Effector memory CD8-positive, alpha-beta T cell (primary cell): Measurements from ENCODE around the gene RYR1.
"Not testable (repeated sequence)": the region's sequence is repeated elsewhere in the genome, so short reads cannot be mapped to it uniquely, and the experiment has no call there.

Source experiments
- ATAC-seq: fragments of 150-1000 bp; cut with Tn5 transposase; replicated peaks from 2 replicates; pipeline ENCODE4 v1.10.0; 2021; ENCODE audit warnings: mild to moderate bottlenecking, moderate library complexity
- DNase-seq, 3 experiments: peaks; one replicate each; pipeline ENCODE4 v3.0.0; 2021
- H3K27ac Mint-ChIP-seq, 2 donors: one replicate each; pipeline ENCODE4 v1.8.0; 2022; ENCODE audit warnings: mild to moderate bottlenecking in 2 of 2, mixed read lengths in 2 of 2, moderate library complexity in 2 of 2
- H3K27me3 Mint-ChIP-seq, 2 donors: one replicate each; pipeline ENCODE4 v1.8.0; 2022; ENCODE audit warnings: mixed read lengths in 2 of 2
- H3K36me3 Mint-ChIP-seq: one replicate; pipeline ENCODE4 v1.8.0; 2022; ENCODE audit warnings: mild to moderate bottlenecking, moderate library complexity, mixed read lengths; ENCODE audit not compliant: insufficient read depth
- H3K4me1 Mint-ChIP-seq, 2 donors: one replicate each; pipeline ENCODE4 v1.8.0; 2022; ENCODE audit warnings: low read depth in 2 of 2, mixed read lengths in 2 of 2
- H3K4me3 Mint-ChIP-seq, 2 donors: one replicate each; pipeline ENCODE4 v1.8.0; 2022; ENCODE audit warnings: mild to moderate bottlenecking in 2 of 2, mixed read lengths in 2 of 2, moderate library complexity in 2 of 2
- H3K9me3 Mint-ChIP-seq, 2 donors: one replicate each; pipeline ENCODE4 v1.8.0; 2022; ENCODE audit warnings: mixed read lengths in 2 of 2

RYR1 gene

DNA sequence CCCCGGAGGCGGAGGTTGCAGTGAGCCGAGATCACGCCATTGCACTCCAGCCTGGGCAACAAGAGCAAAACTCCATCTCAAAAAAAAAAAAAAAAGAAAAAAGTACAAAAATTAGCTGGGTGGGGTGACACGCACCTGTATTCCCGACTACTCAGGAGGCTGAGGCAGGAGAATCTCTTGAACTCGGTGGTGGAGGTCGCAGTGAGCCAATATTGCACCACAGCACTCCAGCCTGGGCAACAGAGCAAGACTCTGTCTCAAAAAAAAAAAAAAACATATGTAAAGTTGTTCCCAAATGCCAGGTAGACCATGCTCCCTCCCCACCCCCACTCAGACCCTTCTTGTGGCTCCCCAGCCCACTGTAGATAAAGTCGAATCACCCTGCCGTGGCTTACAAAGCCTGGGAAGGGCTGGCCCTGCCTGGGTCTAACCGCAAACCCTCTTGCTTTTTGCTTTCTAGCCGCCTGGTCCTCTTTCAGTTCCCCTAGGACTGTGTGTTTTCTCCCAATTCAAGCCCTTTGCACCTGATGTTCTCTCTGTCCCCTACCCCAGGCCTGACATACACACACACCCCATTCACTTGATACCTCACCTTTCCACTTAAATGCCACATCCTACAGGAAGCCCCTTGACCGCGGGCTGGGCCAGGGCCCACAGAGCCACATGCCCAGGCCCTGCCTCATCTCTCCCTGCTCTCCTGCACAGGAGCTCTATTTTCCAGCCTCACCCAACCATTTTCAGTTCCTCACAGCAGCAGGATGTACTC is 149.9 kb downstream of the RYR1 start:
- Mint-ChIP-seq H3K27ac (peak overlapping the region in 1 of 2 donors; percentile 3), H3K4me3 (no peak overlapping the region), H3K4me1 (peaks cover 18% of the 10 kb centered on the region in 2 donors), H3K36me3 (peaks cover 21% of the 10 kb centered on the region), H3K27me3 (no peaks in the 10 kb centered on the region), H3K9me3 (no peaks in the 10 kb centered on the region)
- no peak for ATAC-seq
- no peak for DNase-seq

DNA sequence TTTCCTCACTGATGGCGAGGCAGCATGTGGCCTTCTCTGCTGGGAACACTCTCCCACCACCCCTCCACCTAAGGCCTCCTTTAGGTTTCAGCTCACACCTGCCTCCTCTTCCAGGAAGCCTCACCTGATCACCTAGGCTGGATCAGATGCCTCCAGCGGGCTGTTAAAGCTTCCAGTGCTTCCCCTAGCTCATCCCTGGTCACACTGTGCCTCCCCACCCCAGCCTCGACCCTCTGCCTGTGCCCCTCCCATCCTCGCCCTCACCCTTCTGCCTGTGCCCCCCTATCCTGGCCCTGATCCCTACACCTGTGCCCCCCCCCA is 150.5 kb downstream of the RYR1 start:
- no peak for ATAC-seq
- H3K27ac Mint-ChIP-seq, result peak overlapping the region in 1 of 2 donors; percentile 3
- H3K36me3 Mint-ChIP-seq, result peaks cover 26% of the 10 kb centered on the region
- H3K27me3 Mint-ChIP-seq, result no peaks in the 10 kb centered on the region
- H3K4me1 Mint-ChIP-seq, result peaks cover 15 to 16% of the 10 kb centered on the region in 2 donors
- no peak overlapping the region for H3K4me3 Mint-ChIP-seq
- no peaks in the 10 kb centered on the region for H3K9me3 Mint-ChIP-seq
- DNase-seq, result no peak

DNA sequence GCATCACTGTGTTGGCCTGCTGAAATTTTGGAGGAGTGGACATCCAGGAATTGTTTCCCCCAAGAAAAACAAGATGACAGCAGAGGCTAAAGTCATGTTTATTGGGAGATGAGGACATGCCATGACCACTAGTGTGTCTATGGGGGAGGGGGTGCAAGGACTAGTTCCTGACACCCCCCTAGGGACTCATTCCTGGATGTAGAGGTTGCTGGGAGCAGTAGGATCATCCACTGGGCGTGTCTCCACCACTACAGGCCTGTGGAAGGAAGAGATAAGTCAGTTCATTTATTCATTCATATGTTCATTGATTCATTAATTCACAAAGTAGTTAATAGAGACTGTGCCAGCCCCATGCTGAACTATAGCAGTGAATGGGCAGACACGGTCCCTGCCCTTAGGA is 154.1 kb downstream of the RYR1 start:
- ATAC-seq (no peak), DNase-seq (no peak)
- H3K9me3 Mint-ChIP-seq, result no peaks in the 10 kb centered on the region
- H3K27ac Mint-ChIP-seq, result peak overlapping the region; percentile 47 to 77
- H3K27me3 Mint-ChIP-seq, result no peaks in the 10 kb centered on the region
- peaks cover 49% of the 10 kb centered on the region for H3K36me3 Mint-ChIP-seq
- H3K4me1 Mint-ChIP-seq, result peaks cover 9 to 11% of the 10 kb centered on the region in 2 donors
- no peak overlapping the region for H3K4me3 Mint-ChIP-seq

DNA sequence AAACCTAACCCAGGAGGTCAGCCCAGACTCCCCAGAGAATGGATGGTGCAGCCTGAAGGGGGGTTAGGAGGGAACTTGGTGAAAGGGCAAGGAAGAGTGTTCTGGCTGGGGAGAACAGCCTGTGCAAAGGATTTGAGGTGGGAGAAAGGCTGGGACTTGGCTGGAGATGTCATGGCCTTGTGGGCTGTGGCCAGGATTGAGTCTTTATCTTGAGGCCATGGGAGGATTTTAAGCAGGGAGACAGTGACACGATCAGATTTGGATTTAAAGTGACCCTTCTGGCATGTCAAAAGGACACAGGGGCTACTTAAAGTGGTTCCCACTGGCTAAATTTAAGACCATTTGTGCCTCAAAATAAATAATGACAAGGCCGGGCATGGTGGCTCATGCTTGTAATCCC is 154.6 kb downstream of the RYR1 start:
- ATAC-seq (no peak), DNase-seq (no peak)
- Mint-ChIP-seq H3K36me3 (peaks cover 50% of the 10 kb centered on the region), H3K9me3 (no peaks in the 10 kb centered on the region), H3K27ac (peak overlapping the region; percentile 47 to 77), H3K4me3 (no peak overlapping the region), H3K27me3 (no peaks in the 10 kb centered on the region), H3K4me1 (peaks cover 9 to 11% of the 10 kb centered on the region in 2 donors)

DNA sequence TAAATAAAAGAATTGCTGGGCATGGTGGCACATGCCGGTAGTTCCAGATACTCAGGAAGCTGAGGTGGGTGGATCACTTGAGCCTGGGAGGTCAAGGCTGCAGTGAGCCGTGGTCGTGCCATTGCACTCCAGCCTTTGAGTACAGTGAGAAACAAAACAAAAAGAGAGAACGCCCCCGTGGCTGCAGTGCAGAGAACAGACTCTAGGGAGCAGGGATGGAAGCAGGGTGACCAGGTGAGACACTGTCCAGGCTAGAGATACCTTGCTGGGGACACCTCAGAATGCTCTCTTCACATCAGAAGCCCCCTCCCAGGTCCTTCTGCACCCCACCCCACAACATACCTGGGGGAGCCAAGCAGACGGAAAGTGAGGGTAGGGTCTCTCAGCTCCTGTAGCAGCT is 159.4 kb downstream of the RYR1 start:
- Mint-ChIP-seq H3K9me3 (no peaks in the 10 kb centered on the region), H3K4me3 (no peak overlapping the region), H3K4me1 (peaks cover 3 to 8% of the 10 kb centered on the region in 2 donors), H3K27ac (no peak overlapping the region), H3K36me3 (peaks cover 72% of the 10 kb centered on the region), H3K27me3 (no peaks in the 10 kb centered on the region)
- ATAC-seq, result no peak
- DNase-seq, result no peak

DNA sequence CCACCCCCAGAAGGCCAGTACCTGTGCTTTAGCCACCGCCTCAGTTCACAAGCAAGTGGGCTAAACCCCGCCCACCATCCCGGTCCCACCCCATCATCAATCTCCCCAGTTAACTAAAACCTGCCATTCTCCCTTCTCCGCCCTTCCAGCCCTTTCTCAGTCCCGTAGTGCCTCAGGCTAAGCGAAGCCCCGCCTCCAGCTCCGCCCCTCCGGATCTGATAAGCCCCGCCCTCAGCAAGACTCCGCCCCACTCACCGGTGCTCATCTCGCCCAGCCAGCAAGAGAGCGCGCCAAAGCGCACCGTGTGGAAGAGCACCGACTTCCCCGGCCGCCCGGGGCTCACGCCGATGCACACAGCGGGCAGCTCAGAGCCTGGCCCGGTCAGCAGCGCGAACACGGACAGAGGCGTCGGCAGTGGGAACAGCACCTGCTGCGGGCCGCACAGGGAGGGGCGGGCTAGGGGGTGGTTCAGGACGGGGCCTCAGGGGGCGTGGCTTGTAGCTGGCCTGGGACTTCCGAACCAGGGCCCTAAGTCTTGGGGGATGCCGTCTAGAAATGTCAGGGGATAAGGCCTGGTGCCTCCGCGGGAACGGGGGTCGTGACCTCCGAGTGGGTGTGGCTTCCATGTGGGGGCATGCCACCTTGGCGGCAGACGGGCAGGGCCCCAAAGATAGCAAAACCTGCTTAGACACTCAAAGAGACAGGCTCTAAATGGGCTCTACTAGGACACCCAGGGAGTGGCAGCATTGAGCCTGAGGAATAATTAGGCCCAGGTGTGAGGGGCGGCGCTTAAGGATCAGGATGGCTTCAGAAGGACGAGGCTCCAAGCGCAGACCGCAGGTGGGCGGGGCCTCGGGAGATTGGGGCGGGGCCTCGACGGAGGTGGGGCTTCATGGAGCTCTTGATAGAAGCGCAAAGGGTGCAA is 162.8 kb downstream of the RYR1 start:
- Mint-ChIP-seq H3K4me3 (no peak overlapping the region), H3K36me3 (peaks cover 61% of the 10 kb centered on the region), H3K27ac (no peak overlapping the region), H3K4me1 (peaks cover 0 to 17% of the 10 kb centered on the region in 2 donors), H3K27me3 (no peaks in the 10 kb centered on the region), H3K9me3 (no peaks in the 10 kb centered on the region)
- DNase-seq (no peak), ATAC-seq (no peak)

DNA sequence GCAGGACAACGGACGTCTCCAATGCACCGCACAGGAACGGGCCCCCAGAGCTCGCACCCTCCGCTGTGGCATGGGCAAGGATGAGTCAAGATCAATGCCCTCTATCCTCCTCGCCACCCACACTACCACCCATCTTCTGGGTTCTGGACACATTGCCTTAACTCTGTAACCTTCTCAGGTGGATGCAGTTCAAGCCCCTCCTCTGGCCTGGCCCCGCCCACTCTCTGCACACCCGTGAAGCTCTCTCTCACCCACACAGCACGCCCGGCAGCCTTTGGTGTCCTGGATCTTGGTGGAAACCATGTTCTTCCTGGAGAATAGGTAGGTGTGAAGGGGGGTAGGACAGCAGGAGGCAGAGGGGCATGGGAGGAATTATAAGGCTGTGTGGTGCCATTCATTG is 163.6 kb downstream of the RYR1 start:
- peaks cover 0 to 17% of the 10 kb centered on the region in 2 donors for H3K4me1 Mint-ChIP-seq
- H3K36me3 Mint-ChIP-seq, result peaks cover 55% of the 10 kb centered on the region
- DNase-seq, result no peak
- no peak overlapping the region for H3K4me3 Mint-ChIP-seq
- no peaks in the 10 kb centered on the region for H3K9me3 Mint-ChIP-seq
- no peak for ATAC-seq
- peak overlapping the region in 1 of 2 donors; percentile 35 for H3K27ac Mint-ChIP-seq
- no peaks in the 10 kb centered on the region for H3K27me3 Mint-ChIP-seq

DNA sequence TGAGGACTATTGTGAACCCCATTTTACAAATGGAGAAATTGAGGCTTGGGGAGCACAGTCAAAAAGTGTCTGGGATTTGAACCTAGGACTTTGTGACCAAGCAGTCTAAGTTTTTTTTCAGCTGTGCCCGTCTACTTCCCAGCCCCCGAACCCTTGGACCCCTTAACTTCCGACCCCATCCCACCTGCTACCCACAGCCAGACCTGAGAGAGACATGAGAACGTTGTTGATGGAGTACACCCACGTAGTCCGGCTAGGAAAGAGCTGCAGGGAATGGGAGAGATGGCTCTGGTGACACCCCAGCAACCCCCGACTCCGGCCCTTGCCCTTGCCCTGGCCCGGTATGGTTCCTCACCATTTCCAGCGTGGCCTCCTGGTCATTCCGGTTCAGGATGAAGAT is 166.2 kb downstream of the RYR1 start:
- H3K27ac Mint-ChIP-seq, result no peak overlapping the region
- H3K4me1 Mint-ChIP-seq, result peaks cover 0 to 17% of the 10 kb centered on the region in 2 donors
- no peak for ATAC-seq
- H3K4me3 Mint-ChIP-seq, result no peak overlapping the region
- DNase-seq, result no peak
- H3K36me3 Mint-ChIP-seq, result peaks cover 48% of the 10 kb centered on the region
- no peaks in the 10 kb centered on the region for H3K9me3 Mint-ChIP-seq
- no peaks in the 10 kb centered on the region for H3K27me3 Mint-ChIP-seq

DNA sequence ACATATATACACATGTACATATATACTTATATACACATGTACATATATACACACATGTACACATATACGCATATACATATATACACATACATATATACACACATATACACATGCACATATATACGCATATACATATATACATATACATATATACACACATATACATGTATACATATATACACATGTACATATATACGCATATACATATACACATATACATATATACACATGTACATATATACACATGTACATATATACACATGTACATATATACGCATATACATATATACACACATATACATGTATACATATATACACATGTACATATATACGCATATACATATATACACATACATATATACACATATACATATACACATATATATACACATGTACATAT is 169.4 kb downstream of the RYR1 start:
- not testable (repeated sequence) for DNase-seq, H3K4me3 Mint-ChIP-seq, H3K27me3 Mint-ChIP-seq, ATAC-seq, H3K27ac Mint-ChIP-seq, H3K9me3 Mint-ChIP-seq
- H3K36me3 Mint-ChIP-seq, result peaks cover 58% of the 10 kb centered on the region
- peaks cover 4 to 17% of the 10 kb centered on the region in 2 donors for H3K4me1 Mint-ChIP-seq

DNA sequence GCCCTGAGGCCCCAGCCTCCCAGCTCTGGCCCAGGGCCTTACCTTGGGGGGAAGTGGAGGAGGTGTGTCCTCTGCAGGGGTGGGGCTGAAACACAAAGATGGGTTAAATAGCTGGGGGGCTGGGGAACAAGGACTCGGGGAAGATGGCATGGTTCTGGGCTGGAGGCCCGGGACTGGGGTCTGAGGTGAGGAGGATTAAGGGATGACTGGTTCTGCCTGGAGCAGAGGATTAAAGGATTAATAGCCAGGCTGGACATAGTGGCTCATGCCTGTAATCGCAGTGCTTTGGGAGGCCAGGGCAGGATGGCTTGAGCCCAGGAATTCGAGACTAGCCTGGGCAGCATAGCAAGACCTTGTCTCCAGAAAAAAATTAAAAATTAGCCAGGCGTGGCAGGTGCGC is 172.6 kb downstream of the RYR1 start:
- H3K27me3 Mint-ChIP-seq, result no peaks in the 10 kb centered on the region
- peaks cover 4 to 15% of the 10 kb centered on the region in 2 donors for H3K4me1 Mint-ChIP-seq
- ATAC-seq (no peak), DNase-seq (no peak)
- H3K9me3 Mint-ChIP-seq, result no peaks in the 10 kb centered on the region
- peaks cover 67% of the 10 kb centered on the region for H3K36me3 Mint-ChIP-seq
- no peak overlapping the region for H3K4me3 Mint-ChIP-seq
- H3K27ac Mint-ChIP-seq, result peak overlapping the region in 1 of 2 donors; percentile 51

DNA sequence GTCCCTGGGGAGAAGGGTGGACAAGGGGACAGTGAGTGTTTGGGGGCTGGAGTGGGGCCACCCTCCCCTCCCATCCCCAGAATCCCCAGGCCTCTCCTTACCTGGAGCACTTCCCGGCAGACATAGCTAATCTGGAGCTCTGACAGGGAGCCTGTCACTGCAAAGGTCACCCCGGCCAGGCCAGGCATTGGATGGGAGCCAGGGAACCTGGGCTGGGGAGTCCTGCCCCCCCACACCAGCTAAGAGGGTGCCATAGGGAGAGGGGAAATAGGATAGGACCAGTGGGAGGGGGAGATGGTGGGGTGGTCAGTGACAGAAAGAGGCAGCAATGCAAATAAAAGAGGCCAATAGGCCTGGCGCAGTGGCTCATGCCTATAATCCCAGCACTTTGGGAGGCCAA is 180.8 kb downstream of the RYR1 start:
- ATAC-seq, result no peak
- H3K27me3 Mint-ChIP-seq, result no peaks in the 10 kb centered on the region
- peaks cover 47 to 60% of the 10 kb centered on the region in 2 donors for H3K4me1 Mint-ChIP-seq
- H3K4me3 Mint-ChIP-seq, result peak overlapping the region; percentile 23 to 100
- H3K9me3 Mint-ChIP-seq, result no peaks in the 10 kb centered on the region
- H3K36me3 Mint-ChIP-seq, result peaks cover 66% of the 10 kb centered on the region
- H3K27ac Mint-ChIP-seq, result peak overlapping the region in 1 of 2 donors; percentile 96
- DNase-seq, result no peak

DNA sequence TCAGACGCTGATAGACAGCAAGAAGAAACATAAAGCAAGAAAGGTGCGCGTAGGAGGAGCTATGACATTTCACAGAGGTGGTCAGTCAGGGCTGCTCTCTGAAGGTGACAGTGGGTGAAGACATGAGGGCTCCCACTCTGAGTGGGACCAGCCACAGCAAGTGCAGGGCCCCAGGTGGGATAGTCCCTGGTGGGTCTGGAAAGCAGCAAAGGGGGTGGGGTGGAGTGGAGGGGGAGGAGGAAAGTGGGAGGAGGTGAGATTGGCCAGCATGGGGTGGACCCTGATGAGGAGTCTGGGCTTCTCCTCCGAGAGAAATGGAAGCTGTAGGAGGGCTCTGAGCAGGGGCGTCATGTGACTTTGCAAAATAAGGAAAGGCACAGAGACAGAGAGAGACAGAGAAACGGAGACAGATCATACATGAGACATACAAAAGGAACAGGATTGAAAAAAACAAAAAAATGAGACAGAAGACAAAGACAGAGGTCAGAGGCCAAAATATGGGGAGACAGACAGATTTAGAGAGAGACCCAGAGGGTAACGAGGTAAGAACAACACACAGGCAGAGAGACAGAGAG is 181.6 kb downstream of the RYR1 start:
- Mint-ChIP-seq H3K27me3 (no peaks in the 10 kb centered on the region), H3K27ac (peak overlapping the region; percentile 0 to 96), H3K4me3 (peak overlapping the region; percentile 100), H3K4me1 (peaks cover 54 to 67% of the 10 kb centered on the region in 2 donors), H3K9me3 (no peaks in the 10 kb centered on the region), H3K36me3 (peaks cover 67% of the 10 kb centered on the region)
- ATAC-seq, result no peak
- DNase-seq, result no peak

DNA sequence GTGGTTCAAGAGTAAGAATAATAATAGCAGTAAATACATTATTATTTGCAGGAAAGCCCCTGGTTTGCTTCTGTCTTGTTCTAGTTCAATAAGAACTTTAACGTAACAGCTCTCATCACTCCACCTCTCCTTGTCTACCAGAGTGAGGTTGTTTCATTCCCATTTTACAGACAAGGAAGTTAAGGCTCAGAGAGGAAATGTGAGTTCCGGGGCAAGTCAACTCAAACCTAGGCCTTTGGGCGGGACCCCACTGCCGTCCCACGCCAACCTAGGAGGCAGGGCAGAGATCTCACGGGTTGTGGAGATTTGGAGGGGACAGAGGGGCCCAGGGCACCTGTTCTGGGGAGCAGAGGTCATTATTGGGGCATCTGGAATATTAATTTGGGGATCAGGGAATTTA is 182.8 kb downstream of the RYR1 start:
- H3K4me1 Mint-ChIP-seq, result peaks cover 58 to 62% of the 10 kb centered on the region in 2 donors
- H3K4me3 Mint-ChIP-seq, result peak overlapping the region; percentile 100
- no peak for DNase-seq
- no peaks in the 10 kb centered on the region for H3K9me3 Mint-ChIP-seq
- ATAC-seq, result no peak
- no peaks in the 10 kb centered on the region for H3K27me3 Mint-ChIP-seq
- peaks cover 67% of the 10 kb centered on the region for H3K36me3 Mint-ChIP-seq
- peak overlapping the region; percentile 96 to 100 for H3K27ac Mint-ChIP-seq
